HG03571 (cell line): ENCODE data around the gene CISTR.
"Not testable (repeated sequence)": the region's sequence is repeated elsewhere in the genome, so short reads cannot be mapped to it uniquely, and the experiment has no call there.

Experiments used
- ATAC-seq: cut with Tn5 transposase; IDR thresholded peaks from one replicate; pipeline ENCODE4 v1.9.1; 2021; ENCODE audit not compliant: unreplicated experiment

CISTR gene

DNA sequence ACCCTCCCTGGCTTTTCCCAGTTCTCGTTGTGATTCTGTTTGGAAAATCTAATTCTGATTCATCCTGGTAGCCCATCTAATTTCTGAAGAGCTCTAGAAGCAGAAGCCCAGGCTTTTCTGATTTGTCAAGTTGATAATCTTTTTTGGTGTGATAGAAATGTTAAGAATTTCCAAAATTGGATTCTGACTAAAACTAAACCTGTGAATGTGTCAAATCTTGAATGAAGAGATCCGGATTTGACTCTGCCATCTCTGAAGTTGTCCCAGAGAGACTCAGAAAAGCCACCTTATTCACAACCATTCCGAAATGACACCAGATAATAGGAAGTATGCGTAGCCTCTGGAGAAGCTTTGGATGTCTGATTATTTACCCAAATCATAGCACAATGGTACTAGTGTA, 12.8 kb upstream of the CISTR start:
- no peak for ATAC-seq

DNA sequence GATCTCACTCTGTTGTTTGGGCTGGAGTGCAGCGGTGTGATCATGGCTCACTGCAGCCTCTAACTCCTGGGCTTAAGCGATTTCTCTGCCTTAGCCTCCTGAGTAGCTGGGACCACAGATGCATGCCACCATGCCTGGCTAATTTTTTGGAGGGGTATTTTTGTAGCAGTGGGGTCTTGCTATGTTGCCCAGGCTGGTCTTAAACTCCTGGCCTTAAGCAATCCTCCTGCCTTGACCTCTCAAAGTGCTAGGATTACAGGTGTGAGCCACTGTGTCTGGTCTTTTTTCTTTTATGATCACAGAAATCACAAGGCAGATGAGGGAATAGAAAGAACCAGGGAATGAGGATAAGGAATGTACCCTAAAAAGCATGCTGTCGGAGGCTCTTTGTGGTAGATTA, 11.0 kb upstream of the CISTR start:
- ATAC-seq: not testable (repeated sequence)

DNA sequence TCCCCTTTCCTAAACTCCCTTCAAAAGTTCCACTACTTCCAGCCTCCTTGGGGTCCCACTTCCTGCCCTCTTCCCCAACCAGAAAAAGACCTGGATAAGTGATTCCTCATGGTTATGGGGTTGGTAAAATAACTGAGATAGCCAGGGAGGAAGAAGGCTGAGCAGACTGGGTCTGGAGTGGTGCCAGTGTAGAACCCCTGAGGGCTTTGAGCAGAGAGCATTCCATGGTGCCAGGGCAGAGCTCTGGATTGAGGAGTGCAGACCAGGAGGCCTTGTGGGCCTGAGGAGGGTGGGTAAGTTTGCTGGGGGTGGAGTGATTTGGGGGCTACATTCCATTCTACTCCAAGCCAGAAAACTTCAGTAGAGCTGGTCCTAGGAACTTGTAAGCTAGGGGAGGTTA, 9.5 kb upstream of the CISTR start:
- ATAC-seq: no peak

DNA sequence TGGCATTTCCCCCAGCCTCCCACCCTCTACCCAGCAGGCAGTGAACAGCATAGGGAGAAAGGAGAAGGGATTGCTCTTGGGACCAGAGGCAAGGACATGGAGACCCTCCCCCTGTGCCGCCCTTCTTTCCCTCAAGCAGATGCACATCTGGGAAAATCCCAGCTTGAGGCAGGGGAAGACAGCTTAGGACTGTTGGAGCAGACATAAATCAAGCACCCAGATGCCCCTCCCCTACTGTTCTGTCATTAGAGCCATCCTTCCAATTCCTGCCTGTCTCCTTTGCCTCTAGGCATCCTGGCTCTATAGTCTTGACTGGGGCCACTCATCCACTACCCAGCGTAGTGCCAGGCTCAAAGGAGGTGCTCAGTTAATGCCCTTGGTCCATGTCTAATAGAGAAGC, 7.5 kb upstream of the CISTR start:
- no peak for ATAC-seq

DNA sequence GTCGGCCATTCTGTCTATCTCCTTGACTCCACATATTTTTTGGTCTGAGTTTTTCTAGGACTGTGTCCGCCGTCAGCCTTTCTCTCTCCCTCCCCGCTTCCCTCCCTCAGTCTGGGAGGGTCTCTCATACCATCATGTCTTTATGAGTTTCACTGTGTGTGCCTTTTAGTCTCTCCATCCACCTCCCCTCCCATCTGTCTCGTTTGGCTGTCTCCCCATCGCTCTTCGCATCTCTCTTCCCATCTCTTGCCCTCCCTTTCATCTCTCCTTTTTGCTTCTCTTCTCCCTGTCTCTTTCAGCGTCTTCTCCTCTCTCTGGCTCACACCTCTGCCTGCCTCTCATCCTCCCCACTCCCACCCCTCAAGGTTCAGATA, 6.9 kb upstream of the CISTR start:
- no peak for ATAC-seq

DNA sequence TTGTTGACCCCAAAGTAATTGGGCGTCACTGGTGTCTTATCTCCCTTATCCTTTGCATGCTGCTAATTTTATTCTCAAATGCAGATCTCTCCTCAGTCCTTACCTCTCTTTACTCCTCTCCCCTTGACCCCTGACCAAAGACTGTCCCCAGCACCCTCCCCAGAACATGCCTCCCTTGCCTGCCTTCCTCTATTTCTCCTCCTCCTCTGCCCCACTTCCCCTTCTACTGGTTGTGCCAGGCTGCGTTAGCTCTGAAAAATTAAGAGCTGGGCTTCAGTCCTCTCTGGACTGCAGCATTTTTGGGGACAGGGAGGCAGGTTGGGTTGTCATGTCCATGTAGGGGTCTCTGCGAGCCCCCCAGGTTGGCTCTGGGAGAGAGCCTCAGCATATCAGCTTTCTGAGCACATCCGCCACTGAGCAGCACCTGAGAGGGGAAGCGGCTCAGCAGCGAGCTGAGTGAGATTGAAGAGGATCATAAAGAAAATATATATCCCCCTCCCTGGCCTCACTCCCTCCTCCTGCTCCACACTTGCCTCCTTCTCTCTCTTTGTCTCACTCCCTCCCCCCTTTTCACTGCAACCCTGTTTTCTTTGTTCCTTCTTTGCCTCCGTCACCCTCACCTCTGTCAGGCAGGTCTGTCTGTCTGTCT, 6.4 kb upstream of the CISTR start:
- ATAC-seq: no peak

DNA sequence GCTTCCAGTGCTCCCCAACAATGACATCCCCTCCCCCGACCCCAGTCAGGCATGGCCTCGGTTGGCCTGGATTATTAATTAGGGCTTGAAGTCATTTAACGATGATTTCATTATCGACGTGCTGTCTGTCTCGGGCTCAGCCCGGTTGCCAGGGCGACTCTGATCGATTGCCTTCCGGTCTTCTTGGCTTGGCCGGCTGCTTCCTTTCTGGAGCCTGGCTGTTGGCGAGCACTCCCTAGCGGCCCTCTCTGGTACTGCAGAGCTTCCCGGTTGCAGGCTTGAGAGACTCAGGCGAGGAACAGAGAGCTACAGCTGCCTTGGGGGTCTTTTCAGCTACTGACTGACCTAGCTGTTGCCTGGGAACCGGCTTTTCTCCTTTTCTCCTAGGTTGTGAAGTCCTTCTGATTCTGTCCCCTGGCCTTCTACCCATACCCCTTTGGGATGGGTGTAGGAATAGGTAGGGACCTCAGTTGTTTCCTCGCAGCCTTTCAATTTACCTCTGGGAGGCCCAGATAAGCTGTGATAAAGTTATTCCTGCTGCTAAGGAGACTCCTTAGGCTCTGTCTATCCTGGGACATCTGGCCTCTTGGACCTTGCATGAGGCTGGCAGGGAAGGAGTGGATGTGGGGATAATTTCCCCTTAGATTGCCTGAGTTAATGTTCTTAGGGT, 5.5 kb upstream of the CISTR start:
- peak; percentile 49 for ATAC-seq

DNA sequence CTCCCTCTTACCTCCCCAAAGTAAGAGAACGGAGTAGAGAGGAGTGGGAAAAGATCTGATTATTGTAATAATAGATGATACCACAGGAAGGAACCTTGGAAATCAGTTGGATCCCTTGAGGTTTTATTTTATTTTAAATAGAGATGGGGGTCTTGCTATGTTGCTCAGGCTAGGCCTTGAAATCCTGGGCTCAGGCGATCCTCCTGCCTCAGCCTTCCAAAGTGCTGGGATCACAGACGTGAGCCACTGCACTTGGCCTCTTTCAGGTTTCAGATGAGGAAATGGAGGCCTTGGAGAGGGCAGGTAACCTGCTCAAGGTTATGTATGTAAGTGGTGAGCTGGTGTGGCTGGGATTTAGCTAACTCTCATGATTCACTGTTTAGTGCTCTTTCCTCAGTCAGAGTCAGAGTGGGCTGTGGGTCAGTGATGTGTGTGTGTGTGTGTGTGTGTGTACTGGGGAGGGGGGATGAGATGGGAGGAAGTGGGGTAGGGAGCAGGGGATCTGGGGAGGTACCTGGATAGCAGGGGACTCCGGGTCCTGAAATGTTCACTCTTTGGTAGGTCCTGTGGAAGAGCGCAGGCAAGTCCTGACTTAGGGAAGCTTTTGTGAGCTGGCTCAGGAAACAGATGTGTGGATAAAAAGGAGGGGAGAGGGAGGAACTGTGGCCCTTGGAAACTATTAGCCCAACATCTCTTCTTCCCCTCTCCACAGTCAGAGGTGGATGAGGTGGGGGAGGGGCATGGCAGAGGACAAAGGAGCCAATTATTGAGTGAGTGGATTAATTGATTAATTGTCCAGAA, 4.7 kb upstream of the CISTR start:
- ATAC-seq: no peak

DNA sequence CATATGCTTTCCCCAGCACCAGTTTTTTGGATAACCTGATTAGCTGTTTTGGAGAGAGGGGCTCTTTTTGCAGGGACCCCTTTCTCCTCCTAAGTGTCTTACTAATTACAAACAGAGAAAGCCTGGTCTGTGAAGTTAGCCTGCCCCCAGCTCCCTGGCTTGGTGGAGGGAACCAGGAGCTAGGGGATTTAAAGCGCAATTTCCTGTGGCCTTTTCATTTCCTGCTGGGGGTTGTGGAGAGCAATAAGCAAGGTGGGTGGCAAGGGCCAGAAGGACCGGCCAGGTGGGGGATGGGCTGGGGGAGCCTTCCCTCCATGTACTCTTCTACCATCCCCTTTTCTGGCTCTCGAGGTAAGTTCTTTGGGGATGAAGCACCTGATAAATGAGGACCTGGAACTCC, 4.1 kb upstream of the CISTR start:
- ATAC-seq: no peak

DNA sequence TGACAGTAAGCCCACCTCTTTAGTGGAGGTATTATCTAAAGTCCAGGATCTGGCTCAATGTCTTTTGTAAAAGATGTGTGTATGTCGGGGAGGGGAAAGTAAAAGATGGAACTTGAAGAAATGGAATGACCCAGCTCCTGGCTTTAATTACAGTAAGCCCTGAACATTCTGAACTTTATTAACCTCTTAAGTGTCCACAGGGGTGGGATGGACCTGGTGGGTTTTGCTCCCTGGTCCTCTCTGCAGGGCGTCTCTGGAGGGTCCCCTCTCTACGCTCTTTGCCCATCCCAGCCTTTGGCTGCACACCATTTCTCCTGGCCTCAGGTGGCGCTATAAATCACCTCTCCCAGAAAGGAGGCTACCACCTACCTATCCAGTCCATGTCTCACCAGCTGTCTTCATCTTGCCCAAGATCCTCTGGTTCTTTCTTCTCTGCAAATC, 3.7 kb upstream of the CISTR start:
- no peak for ATAC-seq

DNA sequence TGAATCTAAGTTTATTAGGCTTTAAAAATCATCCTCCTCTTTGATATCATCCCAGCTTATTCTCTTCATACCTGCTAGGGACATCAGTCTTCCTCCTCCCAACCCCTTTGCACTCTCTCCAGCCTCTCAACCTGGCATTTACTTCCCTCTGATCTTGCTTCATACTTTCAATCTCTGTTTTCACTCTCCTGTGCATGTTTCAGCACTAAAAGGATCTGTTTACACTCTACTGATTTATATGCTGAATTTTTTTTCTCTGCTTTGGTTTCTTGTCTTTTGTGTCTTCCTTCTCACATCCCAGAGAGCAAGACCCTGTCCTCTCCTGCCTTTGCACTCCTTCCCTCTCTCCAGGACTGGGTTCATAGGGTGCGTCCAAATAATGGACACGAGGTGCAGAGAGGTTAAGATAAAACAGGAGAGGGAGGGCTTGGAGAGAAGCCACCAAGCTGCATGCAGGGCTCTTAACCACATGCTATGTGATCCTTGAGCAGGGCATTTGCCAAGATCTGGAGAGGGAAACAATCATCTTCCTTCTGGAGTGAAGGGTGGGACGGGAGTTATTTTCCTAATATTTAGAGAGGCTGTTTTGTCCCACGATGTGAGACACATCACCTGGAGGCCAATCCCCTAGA, 3.0 kb upstream of the CISTR start:
- ATAC-seq: no peak

DNA sequence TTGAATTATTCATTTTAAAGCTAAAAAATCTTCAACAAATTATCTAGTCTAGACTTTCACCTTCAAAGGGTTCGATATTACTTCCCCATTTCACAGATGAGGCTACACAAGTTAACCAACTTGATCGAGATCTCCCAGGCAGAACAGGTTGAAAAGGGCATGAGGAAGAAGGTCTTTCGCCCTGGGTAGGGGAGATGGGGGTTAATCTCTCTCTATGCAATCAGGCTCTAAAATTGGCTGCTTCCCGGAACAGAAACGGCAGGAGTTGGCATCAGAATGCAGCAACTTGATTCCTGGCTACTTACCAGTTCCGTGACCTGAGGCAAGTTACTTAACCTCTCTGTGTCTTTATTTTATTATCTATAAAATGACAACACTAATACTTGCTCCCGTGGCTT, 2.4 kb upstream of the CISTR start:
- ATAC-seq: no peak

DNA sequence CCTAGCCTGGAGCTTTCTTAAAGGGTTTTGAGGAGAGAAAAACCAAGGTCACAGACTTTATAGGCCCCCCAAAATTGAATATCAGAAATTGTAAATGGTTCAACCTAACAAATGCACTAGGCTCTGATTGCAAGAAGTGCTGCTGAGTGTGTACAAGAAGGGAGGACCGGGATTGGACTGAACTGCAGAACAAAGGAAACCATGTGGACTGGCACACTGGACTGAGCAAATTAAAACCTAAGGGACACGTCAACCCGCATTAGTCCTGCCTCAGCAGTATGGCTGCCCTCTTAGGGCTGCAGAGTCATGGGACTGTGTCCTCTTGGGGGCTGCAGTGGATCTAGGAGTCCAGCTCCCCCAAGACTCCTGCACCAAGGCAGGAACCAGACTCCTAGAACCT, 842 bp upstream of the CISTR start:
- ATAC-seq: no peak

DNA sequence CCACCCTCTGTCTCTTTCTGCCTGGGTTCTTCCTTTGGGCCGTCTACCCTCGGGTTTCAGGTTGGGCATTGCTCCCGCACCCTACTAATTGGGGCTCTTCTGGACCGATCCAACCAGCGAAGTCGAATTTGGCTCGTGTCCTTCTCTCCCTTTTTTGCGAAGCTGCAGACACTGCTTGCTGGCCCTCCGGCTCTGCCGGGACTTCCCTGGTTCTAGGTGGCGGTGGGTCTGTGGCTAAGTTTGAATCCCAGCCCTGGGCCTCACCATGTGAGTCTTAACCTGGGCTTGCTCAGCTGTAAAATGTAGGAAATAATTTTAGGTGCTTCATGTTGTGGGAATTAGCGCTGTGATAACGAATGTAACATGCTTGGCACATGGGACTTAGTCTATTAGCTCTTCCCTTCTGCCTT, 418 bp upstream of the CISTR start:
- no peak for ATAC-seq

DNA sequence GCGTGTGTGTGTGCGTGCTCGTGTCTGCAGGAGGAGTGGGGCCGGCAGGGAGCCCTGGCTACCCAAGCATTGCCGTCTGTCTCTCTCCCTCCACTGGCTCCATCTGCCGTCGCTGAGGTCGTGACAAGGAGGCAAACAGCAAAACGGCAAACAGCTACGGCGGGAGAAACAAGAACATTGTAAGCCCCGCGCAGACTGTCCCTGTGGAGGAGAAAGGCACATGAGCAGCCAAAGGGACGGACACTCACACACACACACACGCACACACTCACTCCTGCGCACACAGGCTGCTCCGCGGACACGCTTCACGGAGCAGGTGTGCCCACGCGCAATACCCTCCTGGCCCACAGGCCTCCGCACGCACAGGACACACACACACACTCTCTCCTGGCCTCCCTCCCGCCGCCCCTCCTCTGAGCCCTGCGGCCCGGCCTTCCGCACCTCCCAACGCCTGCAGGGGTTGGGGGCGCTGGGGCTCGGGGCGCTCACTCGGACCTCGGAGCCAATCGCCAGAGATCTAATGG, 905 bp downstream of the CISTR start:
- no peak for ATAC-seq

DNA sequence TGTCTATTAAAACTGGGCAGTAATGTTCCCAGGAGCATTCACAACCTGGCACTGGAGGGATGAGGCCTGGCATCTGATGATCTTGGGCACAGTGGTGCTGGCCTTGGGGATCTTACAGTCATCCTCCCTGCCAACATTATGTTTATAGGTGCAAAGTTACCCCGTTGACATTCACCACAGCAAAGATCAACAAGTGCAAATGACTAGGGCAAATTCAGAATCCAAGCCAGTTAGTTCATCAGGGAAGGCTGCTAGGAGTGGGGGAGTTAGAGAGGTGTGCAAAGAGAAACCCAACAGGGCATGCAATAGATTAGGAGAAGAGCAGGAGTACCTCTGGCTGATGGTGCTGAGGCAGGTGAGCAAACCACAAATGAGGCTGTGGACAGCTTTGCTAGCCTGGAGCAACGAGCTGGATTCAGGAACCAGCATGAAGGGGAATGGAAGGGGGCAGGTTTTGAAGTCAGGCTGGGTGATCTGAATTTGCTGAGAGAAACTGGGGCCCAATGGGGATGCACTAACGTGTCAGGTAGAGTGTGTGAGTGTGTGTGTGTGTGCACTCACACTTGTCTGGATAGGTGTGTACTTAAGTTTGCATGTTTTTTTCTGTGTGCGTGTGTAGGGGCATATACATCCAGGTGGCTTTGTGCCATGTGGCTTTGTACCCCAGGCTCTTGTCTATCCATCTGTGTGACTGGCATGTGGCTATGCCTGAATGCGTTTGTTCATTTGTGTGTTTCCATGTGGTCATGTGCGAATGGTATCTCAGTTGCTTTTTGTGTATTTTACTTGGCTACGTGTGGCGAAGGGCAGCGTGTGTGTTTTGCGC, 1.6 kb downstream of the CISTR start:
- ATAC-seq: no peak

DNA sequence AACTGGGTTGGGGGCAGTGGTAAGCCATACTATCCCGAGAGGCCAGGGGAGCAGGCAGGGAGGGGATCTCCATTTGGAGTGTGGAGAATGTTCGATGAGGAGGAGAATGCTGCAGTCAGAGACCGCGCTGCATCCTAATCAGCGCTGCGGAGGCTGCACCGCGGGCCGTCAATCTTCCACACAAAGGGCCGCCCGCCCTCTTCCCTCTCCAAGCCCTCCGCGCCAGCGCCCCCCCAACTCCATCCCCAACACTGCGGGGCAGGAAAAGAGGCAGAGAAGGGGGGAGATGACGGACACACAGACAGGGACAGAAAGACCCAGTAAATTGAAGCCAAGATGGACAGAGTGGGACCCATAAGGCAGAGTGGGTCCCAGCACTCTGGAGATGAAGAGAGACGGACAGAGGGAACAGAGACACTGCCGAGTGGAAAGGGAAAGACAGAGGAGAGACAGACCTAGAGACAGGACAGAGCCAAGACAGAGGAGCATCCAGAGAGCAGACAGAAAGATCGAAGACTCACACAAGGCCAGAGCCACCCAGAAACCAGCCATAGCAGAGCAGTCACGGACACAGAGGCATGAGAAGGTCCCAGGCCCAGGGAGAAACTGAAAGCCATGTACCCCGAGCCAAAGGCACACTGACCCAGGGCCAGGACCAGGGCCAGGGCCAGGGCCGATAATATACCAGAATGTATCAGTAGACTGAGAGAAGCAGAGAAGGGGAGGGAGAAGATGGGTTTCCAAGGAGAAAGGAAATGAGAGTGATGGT, 3.5 kb downstream of the CISTR start:
- no peak for ATAC-seq

DNA sequence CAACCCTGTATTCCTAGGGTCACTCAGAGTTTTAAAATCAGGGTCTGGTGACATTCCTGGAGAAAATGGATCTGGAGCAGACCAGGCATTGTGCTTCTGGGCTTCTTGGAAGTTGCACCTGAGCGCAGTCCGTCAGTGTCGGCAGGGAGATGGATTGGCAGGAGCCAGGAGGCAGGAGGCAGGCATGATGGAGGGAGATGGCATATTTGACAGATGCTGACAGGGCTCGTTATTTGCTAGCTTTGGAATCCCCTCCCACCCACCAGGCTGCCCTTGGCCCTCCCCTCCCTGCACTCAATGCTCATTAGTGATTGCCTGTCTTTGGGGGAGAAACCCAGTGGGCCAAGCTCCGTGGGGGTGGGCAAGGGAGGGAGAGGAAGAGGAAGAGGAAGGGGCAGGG, 4.7 kb downstream of the CISTR start:
- no peak for ATAC-seq

DNA sequence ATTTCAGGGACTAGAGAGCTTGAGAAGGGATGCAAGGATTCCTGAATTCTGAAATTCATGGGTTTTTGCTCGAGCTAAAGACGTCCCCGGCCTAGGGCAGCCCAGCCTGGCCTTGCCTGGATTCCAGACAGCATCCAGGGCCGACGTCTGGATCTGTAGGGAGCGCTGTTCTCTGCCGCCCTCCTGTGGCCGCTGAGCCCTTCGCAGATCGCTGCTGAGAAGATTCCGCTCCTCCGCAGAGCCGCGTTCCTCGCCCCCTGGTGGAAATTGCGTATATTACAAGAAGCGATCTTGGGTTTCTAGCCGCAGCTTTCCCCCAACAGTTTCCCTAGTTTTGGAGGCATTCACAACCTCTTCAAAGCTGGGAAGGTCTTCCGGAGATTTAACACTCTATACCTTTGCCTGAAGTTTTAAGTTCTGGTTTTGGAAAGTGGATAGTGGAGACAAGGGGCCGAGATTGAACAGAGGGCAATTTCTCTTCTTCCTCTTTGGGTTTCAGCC, 5.1 kb downstream of the CISTR start:
- ATAC-seq: no peak

DNA sequence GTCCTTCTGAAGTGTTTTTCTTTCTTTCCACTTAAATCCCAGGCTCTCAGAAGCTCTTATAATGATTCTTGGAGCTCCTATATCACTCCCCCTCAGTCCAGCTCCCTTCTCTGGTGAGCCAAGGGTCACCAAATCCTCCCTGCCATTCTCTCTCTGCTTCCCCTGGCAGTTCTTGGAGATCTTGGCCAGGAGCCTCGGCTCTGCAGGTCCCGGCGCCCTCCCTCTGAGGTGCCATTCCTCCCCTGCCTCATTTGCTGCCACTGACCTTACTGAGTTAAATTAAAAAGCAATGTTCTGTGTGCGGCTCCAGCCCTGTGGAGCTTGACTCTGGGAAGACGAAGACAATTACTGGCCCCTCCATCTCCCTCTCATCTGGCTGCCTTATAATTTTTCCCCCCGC, 7.0 kb downstream of the CISTR start:
- ATAC-seq: no peak
